Panc1 (cell line): ENCODE measurements around the gene FAM174B.

Experiments
- CTCF ChIP-seq: fragments of 450-650 bp; IDR thresholded peaks from 2 replicates; pipeline ENCODE4 v1.5.1; 2017; ENCODE audit warnings: mild to moderate bottlenecking
- POLR2AphosphoS5 ChIP-seq: IDR thresholded peaks from 2 replicates; pipeline ENCODE4 v1.6.1; 2012; ENCODE audit warnings: mild to moderate bottlenecking, low read depth, low read length, moderate library complexity
- REST ChIP-seq, 2 experiments: IDR thresholded peaks; 2 replicates each; pipeline ENCODE4 v1.6.1; 2011 to 2012; ENCODE audit warnings: low read depth in 2 of 2, control low read depth in 1 of 2, low read length in 1 of 2, mild to moderate bottlenecking in 1 of 2, moderate library complexity in 1 of 2; ENCODE audit not compliant: insufficient read depth in 1 of 2
- SIN3A ChIP-seq: IDR thresholded peaks from 2 replicates; pipeline ENCODE4 v1.6.1; 2012; ENCODE audit warnings: low read depth, mild to moderate bottlenecking, low read length, moderate library complexity, borderline replicate concordance; ENCODE audit not compliant: insufficient read depth
- TCF7L2 ChIP-seq: IDR thresholded peaks from 2 replicates; pipeline ENCODE4 v1.6.1; 2011; ENCODE audit warnings: mild to moderate bottlenecking, low read depth, low read length, inconsistent platforms

- no peak for TF ChIP-seq CTCF
- no peak for TF ChIP-seq REST (IDR thresholded peaks at IDR 0.05; ENCODE audit: insufficient read depth in 1 of 2, low read depth in 2 of 2, low read length in 1 of 2)
- no peak for TF ChIP-seq POLR2AphosphoS5
- no peak for TF ChIP-seq TCF7L2
- no peak for TF ChIP-seq SIN3A
Observed at GRCh38 chr15:92634671-92635201, 20.8 kb downstream of the FAM174B start.
